IMR-90 (cell line): Measurements from ENCODE around the gene MEGF6. TPM values are rescaled to one million over a fixed set of nuclear protein-coding genes. Genes with fewer than 3 reads are reported as not detected.

Experiments used
- ATAC-seq: fragments of 200-7000 bp; cut with Tn5 transposase; 2 replicates; pipeline ENCODE4 v1.9.1; 2020; ENCODE audit warnings: low read depth, mild to moderate bottlenecking, moderate library complexity
- BruUV-seq: library from RNA; stranded (reverse); fragments of 400-500 nt; replicated peaks from 2 replicates; lab custom pipeline; 2021; lab: Mats Ljungman, UMichigan
- CTCF ChIA-PET: fragments of 300-600 bp; formaldehyde crosslinking; extraction: SDS; loops from one replicate; lab custom pipeline; 2021; ENCODE audit warnings: antibody characterized with exemption; lab: Yijun Ruan, JAX
- POLR2A ChIA-PET: fragments of 300-600 bp; sonication (Branson Sonifier 250); formaldehyde crosslinking; loops from one replicate; lab custom pipeline; 2022; ENCODE audit warnings: antibody characterized with exemption; ENCODE audit not compliant: unreplicated experiment; lab: Charles Lee
- DNase-seq: peaks from one replicate; pipeline ENCODE4 v3.0.0; 2013
- H2AFZ ChIP-seq: replicated peaks from 2 replicates; pipeline ENCODE3; 2013; ENCODE audit warnings: low read length, mild to moderate bottlenecking; ENCODE audit not compliant: poor library complexity
- H2AK5ac ChIP-seq: 2 replicates; pipeline ENCODE4 v1.6.1; 2013; ENCODE audit warnings: low read depth, low read length, inconsistent platforms
- H2AK9ac ChIP-seq: replicated peaks from 2 replicates; pipeline ENCODE3; 2013; ENCODE audit warnings: mild to moderate bottlenecking, low read depth, low read length, moderate library complexity; ENCODE audit not compliant: poor library complexity
- H2BK120ac ChIP-seq: 2 replicates; pipeline ENCODE4 v1.6.1; 2013; ENCODE audit warnings: low read depth, low read length, inconsistent platforms
- H2BK15ac ChIP-seq: 3 replicates; pipeline ENCODE4 v1.6.1; 2013; ENCODE audit warnings: low read depth, low read length, inconsistent platforms
- H2BK20ac ChIP-seq: 2 replicates; pipeline ENCODE4 v1.6.1; 2013; ENCODE audit warnings: low read depth, mild to moderate bottlenecking, inconsistent platforms, low read length, moderate library complexity
- H2BK5ac ChIP-seq: 2 replicates; pipeline ENCODE4 v1.6.1; 2013; ENCODE audit warnings: mild to moderate bottlenecking, low read depth, low read length, inconsistent platforms; ENCODE audit not compliant: poor library complexity, severe bottlenecking
- H3K14ac ChIP-seq: replicated peaks from 2 replicates; pipeline ENCODE4 v1.6.1; 2013; ENCODE audit warnings: low read depth, low read length, inconsistent platforms
- H3K18ac ChIP-seq: 2 replicates; pipeline ENCODE4 v1.6.1; 2013; ENCODE audit warnings: low read depth, low read length, control low read depth
- H3K23ac ChIP-seq: 2 replicates; pipeline ENCODE4 v1.6.1; 2013; ENCODE audit warnings: low read depth, low read length, inconsistent platforms
- H3K27ac ChIP-seq: 2 replicates; pipeline ENCODE4 v1.5.1; 2013; ENCODE audit warnings: mild to moderate bottlenecking, control low read depth, low read length; ENCODE audit not compliant: insufficient read depth
- H3K27me3 ChIP-seq: 2 replicates; pipeline ENCODE4 v1.6.1; 2013; ENCODE audit warnings: low read length; ENCODE audit not compliant: control insufficient read depth, insufficient read depth
- H3K36me3 ChIP-seq: 2 replicates; pipeline ENCODE4 v1.6.1; 2013; ENCODE audit warnings: low read length, mixed read lengths; ENCODE audit not compliant: control insufficient read depth, insufficient read depth
- H3K4ac ChIP-seq: 2 replicates; pipeline ENCODE4 v1.6.1; 2013; ENCODE audit warnings: low read depth, low read length, inconsistent platforms
- H3K4me1 ChIP-seq: 2 replicates; pipeline ENCODE4 v1.6.1; 2013; ENCODE audit warnings: low read length, mixed read lengths; ENCODE audit not compliant: control insufficient read depth, insufficient read depth
- H3K4me2 ChIP-seq: 2 replicates; pipeline ENCODE4 v1.6.1; 2013; ENCODE audit warnings: low read depth, mild to moderate bottlenecking, control low read depth, low read length, moderate library complexity
- H3K4me3 ChIP-seq: 2 replicates; pipeline ENCODE4 v1.5.1; 2013; ENCODE audit warnings: low read depth, mild to moderate bottlenecking, control low read depth, low read length, moderate library complexity; ENCODE audit not compliant: insufficient read depth
- H3K56ac ChIP-seq: 2 replicates; pipeline ENCODE4 v1.6.1; 2013; ENCODE audit warnings: low read length, inconsistent platforms; ENCODE audit not compliant: insufficient read depth; ENCODE audit errors: extremely low read depth
- H3K79me1 ChIP-seq, 2 experiments: 2 replicates each; pipeline ENCODE4 v1.6.1; 2013; ENCODE audit warnings: low read length in 2 of 2, inconsistent platforms in 1 of 2, low read depth in 1 of 2
- H3K9ac ChIP-seq: 2 replicates; pipeline ENCODE4 v1.6.1; 2013; ENCODE audit warnings: low read depth, low read length, control low read depth
- H3K9me1 ChIP-seq: 2 replicates; pipeline ENCODE4 v1.6.1; 2013; ENCODE audit warnings: low read length, inconsistent platforms; ENCODE audit not compliant: insufficient read depth
- H3K9me3 ChIP-seq: 2 replicates; pipeline ENCODE4 v1.6.1; 2013; ENCODE audit warnings: low read length; ENCODE audit not compliant: control insufficient read depth, insufficient read depth
- H4K20me1 ChIP-seq: 2 replicates; pipeline ENCODE4 v1.6.1; 2013; ENCODE audit warnings: low read length, inconsistent platforms; ENCODE audit not compliant: insufficient read depth
- H4K5ac ChIP-seq: 2 replicates; pipeline ENCODE4 v1.6.1; 2013; ENCODE audit warnings: mild to moderate bottlenecking, low read depth, low read length, control low read depth
- H4K8ac ChIP-seq, 2 experiments: 2 replicates each; pipeline ENCODE4 v1.6.1; 2013; ENCODE audit warnings: low read depth in 2 of 2, low read length in 2 of 2, control low read depth in 1 of 2, inconsistent platforms in 1 of 2
- H4K91ac ChIP-seq: 2 replicates; pipeline ENCODE4 v1.6.1; 2013; ENCODE audit warnings: low read depth, low read length, inconsistent platforms; ENCODE audit not compliant: insufficient read depth
- CHD1 ChIP-seq: IDR thresholded peaks from 2 replicates; pipeline ENCODE4 v1.6.1; 2012; ENCODE audit warnings: low read depth, low read length, improper control_type of control experiment
- FOS ChIP-seq: fragments of 150-350 bp; IDR thresholded peaks from 2 replicates; pipeline ENCODE4 v1.6.1; 2016; ENCODE audit warnings: low read depth, low read length
- MAFK ChIP-seq: IDR thresholded peaks from 2 replicates; pipeline ENCODE4 v1.6.1; 2012; ENCODE audit warnings: low read depth, low read length, improper control_type of control experiment
- MXI1 ChIP-seq: IDR thresholded peaks from 2 replicates; pipeline ENCODE4 v1.6.1; 2012; ENCODE audit warnings: low read depth, mild to moderate bottlenecking, low read length, moderate library complexity, borderline replicate concordance
- NFE2L2 ChIP-seq: fragments of 150-350 bp; IDR thresholded peaks from 2 replicates; pipeline ENCODE4 v1.6.1; 2016; ENCODE audit warnings: low read depth, mild to moderate bottlenecking, low read length
- RCOR1 ChIP-seq: IDR thresholded peaks from 2 replicates; pipeline ENCODE4 v1.6.1; 2012; ENCODE audit warnings: mild to moderate bottlenecking, low read length, improper control_type of control experiment; ENCODE audit not compliant: insufficient replicate concordance
- WGBS, 2 experiments: methylation state at CpG; one replicate each; pipeline versions ENCODE4 v1.1.5 to v1.1.7; 2013; ENCODE audit warnings: missing lambda C conversion rate in 2 of 2; ENCODE audit not compliant: insufficient read length in 1 of 2; ENCODE audit errors: extremely low coverage in 2 of 2; 5-methylcytosine and 5-hydroxymethylcytosine counted together
- dilution Hi-C: fragments of 300-500 bp; cut with HindIII; formaldehyde crosslinking; loops from one replicate; pipeline ENCODE4 v1.14.3; 2018; ENCODE audit warnings: low sequenced_read_pairs; ENCODE audit not compliant: unreplicated experiment
- in situ Hi-C: fragments of 300-500 bp; cut with MboI; formaldehyde crosslinking; loops from 3 replicates; pipeline ENCODE4 v1.14.3; 2019; ENCODE audit warnings: low sequenced_read_pairs, inconsistent platforms, mixed read lengths
- intact Hi-C: fragments of 100-400 bp; cut with micrococcal nuclease; formaldehyde crosslinking; loops from 2 replicates; pipeline ENCODE4 v1.10.0; 2022
- polyA plus RNA-seq, 3 experiments: library from polyadenylated mRNA; depleted of rRNA; stranded (reverse); fragments of >200 nt; gene quantifications; 2 replicates each; pipeline ENCODE4 v1.2.3, GENCODE V29; 2012; ENCODE audit warnings: low replicate concordance in 1 of 3
- total RNA-seq: library from RNA; depleted of rRNA; stranded (reverse); fragments of >200 nt; gene quantifications from 2 replicates; pipeline ENCODE4 v1.2.3, GENCODE V29; 2012

MEGF6 gene
- total and polyA plus RNA-seq, 2 of the 4 experiments (the other 2 are of a cell fraction) = 0.72 to 4.1 TPM

DNA sequence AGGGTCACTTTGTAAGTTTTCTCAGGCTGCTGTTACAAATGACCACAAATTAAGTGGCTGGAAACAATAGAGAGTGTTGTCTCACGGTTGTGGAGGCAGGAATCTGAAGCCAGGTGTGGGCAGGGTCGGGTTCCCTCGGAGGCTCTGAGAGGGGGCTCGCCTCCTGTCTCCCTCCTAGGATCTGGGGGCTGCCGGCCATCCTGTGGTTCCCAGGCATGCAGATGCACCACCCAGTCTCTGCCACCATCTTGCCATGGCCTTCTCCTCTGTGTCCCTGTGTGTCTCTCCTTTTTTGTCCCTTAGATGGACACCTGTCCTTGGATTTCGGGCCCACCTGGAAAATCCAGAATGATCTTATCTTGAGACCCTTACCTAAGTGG is 45.8 kb upstream of the MEGF6 start:
- 60% methylated on average over 1 of the region's 6 CpGs; no CpG with 5 or more reads in 1 of the 2 experiments for WGBS, 2 experiments
- no peak overlapping the region for H4K91ac ChIP-seq
- H3K14ac ChIP-seq = no peak overlapping the region
- no peak overlapping the region for H2AFZ ChIP-seq
- in situ Hi-C loops (no loop called here), dilution Hi-C loops (no loop called here), intact Hi-C loops (no loop called here)
- POLR2A ChIA-PET = no interaction called here
- no peak overlapping the region for H2AK5ac ChIP-seq
- ATAC-seq (no peak), DNase-seq (no peak)
- H4K20me1 ChIP-seq = no peaks in the 10 kb centered on the region; the same call in 1 of the 2 replicates
- CTCF ChIA-PET = interaction anchor here (2.1 kb wide), 1 partner anchor 12 kb away, joined by 6 read pairs; no protein-coding TSS in a partner anchor
- no peak overlapping the region for H3K23ac ChIP-seq
- H2BK20ac ChIP-seq = no peak overlapping the region
- H3K18ac ChIP-seq = no peak overlapping the region
- no peak overlapping the region for H2AK9ac ChIP-seq
- H3K56ac ChIP-seq = no peak overlapping the region
- no peak overlapping the region for H3K4me3 ChIP-seq
- no peak overlapping the region for H2BK15ac ChIP-seq
- H3K9ac ChIP-seq = no peak overlapping the region
- H3K36me3 ChIP-seq = no peaks in the 10 kb centered on the region
- H3K4me2 ChIP-seq = no peak overlapping the region
- no peaks in the 10 kb centered on the region for H3K9me1 ChIP-seq
- no peak overlapping the region for H3K27ac ChIP-seq
- H2BK120ac ChIP-seq = no peak overlapping the region
- no peak overlapping the region for H2BK5ac ChIP-seq
- H4K8ac ChIP-seq = no peak overlapping the region
- no peaks in the 10 kb centered on the region for H3K79me1 ChIP-seq
- no peaks in the 10 kb centered on the region for H3K4me1 ChIP-seq
- peaks cover 61% of the 10 kb centered on the region for H3K27me3 ChIP-seq
- H4K5ac ChIP-seq = no peak overlapping the region
- H3K9me3 ChIP-seq = no peaks in the 10 kb centered on the region
- no peak overlapping the region for H3K4ac ChIP-seq
- BruUV-seq = no TSS peak
- TF ChIP-seq MAFK = no peak
- no peak for TF ChIP-seq FOS
- no peak for TF ChIP-seq NFE2L2
- TF ChIP-seq CHD1 = no peak
- TF ChIP-seq MXI1 = no peak
- TF ChIP-seq RCOR1 = no peak
